Colon (tissue), 2 donors: Measurements from ENCODE around the gene TM4SF4.

Source experiments
- FAIRE-seq: peaks from 2 replicates; lab custom pipeline; 2012; peaks lifted over from hg19 to GRCh38; lab: Jason Lieb, UNC
- donor health status: control.
- donor health status: control.

Gene TM4SF4

DNA sequence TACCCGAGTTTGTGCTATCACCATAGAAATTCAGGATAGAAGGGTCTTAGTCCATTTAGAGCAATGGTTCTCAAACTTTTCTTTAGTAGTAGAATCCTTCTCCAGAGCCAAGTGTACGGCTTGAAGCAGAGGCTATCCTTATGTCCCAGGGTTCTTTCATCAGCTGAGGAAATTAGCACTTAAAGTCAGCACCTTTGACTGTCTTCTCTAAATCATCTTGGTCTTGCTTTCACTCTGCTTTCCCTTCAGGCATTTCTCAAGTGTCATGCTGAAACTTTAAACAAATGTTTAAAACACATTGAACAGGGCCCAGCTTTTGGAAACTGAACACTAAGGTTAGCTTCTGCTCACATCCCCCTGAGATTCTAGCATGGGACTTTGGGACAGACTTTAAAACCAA, 78.2 kb downstream of the TM4SF4 start:
- no peak for FAIRE-seq
